Measurements from ENCODE around the gene AJM1.

AJM1 gene

DNA sequence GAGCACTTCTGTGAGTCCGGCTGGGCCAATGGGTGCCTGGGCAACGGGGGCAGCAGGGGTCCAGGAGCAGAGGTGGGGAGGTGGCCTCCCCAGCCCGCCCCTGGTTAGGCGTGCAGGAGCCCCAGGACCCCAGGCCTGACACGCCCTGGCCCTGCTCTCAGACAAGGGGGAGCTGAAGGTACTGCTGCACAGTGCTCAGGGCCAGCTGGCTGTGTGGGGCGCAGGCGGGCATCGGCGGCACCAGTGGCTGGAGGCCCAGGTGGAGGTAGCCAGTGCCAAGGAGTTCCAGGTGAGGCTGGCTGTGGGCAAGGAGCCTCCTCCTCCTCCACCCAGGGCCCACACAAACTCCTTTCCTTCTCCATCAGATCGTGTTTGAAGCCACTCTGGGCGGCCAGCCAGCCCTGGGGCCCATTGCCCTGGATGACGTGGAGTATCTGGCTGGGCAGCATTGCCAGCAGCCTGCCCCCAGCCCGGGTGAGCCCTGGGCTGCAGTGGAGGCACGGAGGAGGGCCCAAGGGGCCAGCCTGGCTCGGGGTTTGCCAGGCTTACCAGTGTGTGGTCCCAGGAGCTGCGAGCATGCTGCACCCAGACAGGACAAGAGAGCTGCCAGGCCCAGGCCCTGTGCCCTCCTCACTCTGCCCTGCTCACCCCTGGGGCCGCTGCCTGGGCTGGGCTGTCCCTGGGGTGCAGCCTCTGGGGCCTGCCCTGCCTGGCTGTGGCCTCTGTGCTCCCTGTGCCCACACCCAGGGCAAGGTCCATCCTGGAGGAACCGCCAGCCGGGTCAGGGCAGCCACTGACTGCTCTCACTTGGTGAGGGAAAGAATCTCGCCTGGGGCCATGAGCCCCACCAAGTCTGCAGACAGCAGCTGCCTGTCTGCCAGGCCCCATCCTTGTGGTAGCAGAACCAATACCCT lies 16.8 kb downstream of the AJM1 start:
- Histone ChIP-seq H3K27me3 (ENCODE audit: low read depth, low read length) (no peaks in the 10 kb centered on the region), H3K9me3 (ENCODE audit: insufficient read depth, low read length) (no peaks in the 10 kb centered on the region), H3K27ac (ENCODE audit: low read length) (no peak overlapping the region), H3K4me1 (ENCODE audit: low read length) (no peaks in the 10 kb centered on the region), H3K36me3 (replicated peaks; ENCODE audit: low read depth, low read length) (peaks cover 16% of the 10 kb centered on the region), H4K20me1 (ENCODE audit: insufficient read depth, low read length) (peaks cover 4% of the 10 kb centered on the region; the same call in 1 of the 2 replicates), H3K4me2 (ENCODE audit: low read length) (no peak overlapping the region), H3K9ac (ENCODE audit: low read length) (no peak overlapping the region), H2AFZ (ENCODE audit: low read depth, low read length) (no peak overlapping the region), H3K4me3 (ENCODE audit: low read length) (no peak overlapping the region), H3K79me2 (ENCODE audit: low read length) (0 out of 2 replicates have a peak, but pooled peaks cover 5% of the 10 kb centered on the region)
- no peak for TF ChIP-seq EZH2phosphoT487 (IDR thresholded peaks at IDR 0.05; ENCODE audit: low read depth)
- TF ChIP-seq, protein P1, sequence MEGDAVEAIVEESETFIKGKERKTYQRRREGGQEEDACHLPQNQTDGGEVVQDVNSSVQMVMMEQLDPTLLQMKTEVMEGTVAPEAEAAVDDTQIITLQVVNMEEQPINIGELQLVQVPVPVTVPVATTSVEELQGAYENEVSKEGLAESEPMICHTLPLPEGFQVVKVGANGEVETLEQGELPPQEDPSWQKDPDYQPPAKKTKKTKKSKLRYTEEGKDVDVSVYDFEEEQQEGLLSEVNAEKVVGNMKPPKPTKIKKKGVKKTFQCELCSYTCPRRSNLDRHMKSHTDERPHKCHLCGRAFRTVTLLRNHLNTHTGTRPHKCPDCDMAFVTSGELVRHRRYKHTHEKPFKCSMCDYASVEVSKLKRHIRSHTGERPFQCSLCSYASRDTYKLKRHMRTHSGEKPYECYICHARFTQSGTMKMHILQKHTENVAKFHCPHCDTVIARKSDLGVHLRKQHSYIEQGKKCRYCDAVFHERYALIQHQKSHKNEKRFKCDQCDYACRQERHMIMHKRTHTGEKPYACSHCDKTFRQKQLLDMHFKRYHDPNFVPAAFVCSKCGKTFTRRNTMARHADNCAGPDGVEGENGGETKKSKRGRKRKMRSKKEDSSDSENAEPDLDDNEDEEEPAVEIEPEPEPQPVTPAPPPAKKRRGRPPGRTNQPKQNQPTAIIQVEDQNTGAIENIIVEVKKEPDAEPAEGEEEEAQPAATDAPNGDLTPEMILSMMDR (IDR thresholded peaks at IDR 0.05; ENCODE audit: low read depth, low read length): no peak

DNA sequence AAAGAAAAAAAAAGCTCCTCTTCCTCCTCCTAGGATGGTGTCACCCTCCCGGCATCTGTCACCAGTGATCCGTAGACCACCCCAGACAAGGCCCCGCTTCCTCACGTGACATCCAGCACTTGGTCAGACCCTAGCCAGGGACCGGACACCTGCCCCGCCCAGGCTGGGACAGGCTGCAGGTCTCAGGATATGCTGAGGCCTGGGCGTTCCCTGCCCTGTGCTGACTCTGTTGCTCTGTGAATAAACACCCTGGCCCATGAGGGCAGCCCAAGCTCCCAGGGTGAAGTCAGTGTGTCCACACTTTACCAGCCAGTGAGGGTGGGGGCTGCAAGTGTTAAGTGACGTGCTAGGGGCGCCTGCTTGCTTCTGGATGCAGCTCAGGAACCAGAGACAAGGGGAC lies 18.3 kb downstream of the AJM1 start:
- H3K9me3 ChIP-seq (ENCODE audit: insufficient read depth, low read length): no peaks in the 10 kb centered on the region
- H3K27me3 ChIP-seq (ENCODE audit: low read depth, low read length): no peaks in the 10 kb centered on the region
- H4K20me1 ChIP-seq (ENCODE audit: insufficient read depth, low read length): peaks cover 8% of the 10 kb centered on the region
- H3K4me3 ChIP-seq (ENCODE audit: low read length): no peak overlapping the region
- peaks cover 17% of the 10 kb centered on the region for H3K79me2 ChIP-seq (ENCODE audit: low read length)
- no peak overlapping the region for H3K27ac ChIP-seq (ENCODE audit: low read length)
- H3K36me3 ChIP-seq (replicated peaks; ENCODE audit: low read depth, low read length): peaks cover 21% of the 10 kb centered on the region
- peaks cover 4% of the 10 kb centered on the region; the same call in 1 of the 2 replicates for H3K4me1 ChIP-seq (ENCODE audit: low read length)
- no peak overlapping the region for H3K4me2 ChIP-seq (ENCODE audit: low read length)
- TF ChIP-seq, protein P1 (IDR thresholded peaks at IDR 0.05; ENCODE audit: low read depth, low read length): no peak
- no peak for TF ChIP-seq EZH2phosphoT487 (IDR thresholded peaks at IDR 0.05; ENCODE audit: low read depth)
- no peak overlapping the region for H2AFZ ChIP-seq (ENCODE audit: low read depth, low read length)
- no peak overlapping the region for H3K9ac ChIP-seq (ENCODE audit: low read length)

DNA sequence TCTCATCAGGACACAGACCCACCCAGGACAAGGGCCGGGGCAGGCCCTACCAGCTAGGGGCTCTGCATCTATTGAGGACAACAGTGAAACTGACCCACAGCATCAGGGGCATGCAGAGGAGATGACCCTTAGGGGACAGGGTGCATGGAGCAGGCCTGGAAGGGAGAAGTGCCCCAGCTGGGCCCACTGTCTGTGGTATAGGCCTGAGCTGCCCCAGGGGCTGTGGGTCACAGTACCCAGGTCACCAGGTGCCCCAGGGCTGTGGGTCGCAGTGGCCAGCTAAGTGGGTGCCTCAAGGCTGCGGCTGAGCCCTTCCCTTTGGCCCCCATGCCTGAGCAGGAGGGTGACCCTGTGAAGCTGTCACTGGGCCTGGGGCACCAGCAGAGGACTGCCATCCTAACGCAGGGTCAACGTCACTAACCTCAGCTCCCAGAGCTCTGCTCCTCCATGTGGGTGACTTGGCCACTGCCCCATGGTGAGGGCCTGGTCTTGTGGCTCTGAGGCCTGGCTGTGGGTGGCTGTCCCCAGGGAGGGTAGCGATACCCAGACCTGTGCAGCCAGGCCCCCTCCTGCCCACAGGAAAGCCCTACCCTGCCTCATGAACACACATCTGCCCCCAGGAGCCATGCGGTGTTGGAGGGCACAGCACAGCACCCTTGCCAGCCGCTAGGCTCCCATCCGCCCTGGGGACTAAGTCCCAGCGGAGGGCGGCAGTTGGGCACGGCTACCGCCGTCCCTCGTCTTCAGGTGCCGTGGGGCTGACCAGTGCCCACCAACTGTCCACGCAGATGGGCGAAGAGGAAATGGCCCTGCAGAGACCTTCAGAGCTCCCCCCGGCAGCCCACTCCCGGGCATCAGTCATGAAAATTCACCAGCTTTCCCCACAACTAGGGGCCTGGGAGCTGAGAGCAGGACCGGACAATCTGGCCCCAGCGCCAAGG lies 18.9 kb downstream of the AJM1 start:
- Histone ChIP-seq H3K27me3 (ENCODE audit: low read depth, low read length) (no peaks in the 10 kb centered on the region), H3K79me2 (ENCODE audit: low read length) (peaks cover 23% of the 10 kb centered on the region), H2AFZ (ENCODE audit: low read depth, low read length) (no peak overlapping the region), H3K4me3 (ENCODE audit: low read length) (no peak overlapping the region), H4K20me1 (ENCODE audit: insufficient read depth, low read length) (peaks cover 8% of the 10 kb centered on the region), H3K9me3 (ENCODE audit: insufficient read depth, low read length) (no peaks in the 10 kb centered on the region), H3K9ac (ENCODE audit: low read length) (no peak overlapping the region), H3K4me1 (ENCODE audit: low read length) (peaks cover 4% of the 10 kb centered on the region; the same call in 1 of the 2 replicates), H3K36me3 (replicated peaks; ENCODE audit: low read depth, low read length) (peaks cover 21% of the 10 kb centered on the region), H3K4me2 (ENCODE audit: low read length) (no peak overlapping the region), H3K27ac (ENCODE audit: low read length) (no peak overlapping the region)
- TF ChIP-seq, protein P1 (IDR thresholded peaks at IDR 0.05; ENCODE audit: low read depth, low read length): no peak
- no peak for TF ChIP-seq EZH2phosphoT487 (IDR thresholded peaks at IDR 0.05; ENCODE audit: low read depth)

Data from OCI-LY3 (cell line).